Heart left ventricle (tissue), 13 donors: ENCODE measurements around the gene HYOU1.
"Not testable (repeated sequence)": the region's sequence is repeated elsewhere in the genome, so short reads cannot be mapped to it uniquely, and the experiment has no call there.

ENCODE experiments used
- POLR2A ChIP-seq, 2 donors: fragments of 450-650 bp; IDR thresholded peaks; one replicate each; pipeline ENCODE4 v1.6.1; 2017; ENCODE audit warnings: antibody characterized with exemption in 2 of 2, mild to moderate bottlenecking in 2 of 2, moderate library complexity in 2 of 2
- TF ChIP-seq, protein P1 (sequence below), 12 donors: fragments of 200-600 bp; sonication (generic) in 4 of 12; IDR thresholded peaks; one replicate each; pipeline versions ENCODE4 v1.5.0 to v1.8.0; 2018 to 2022; ENCODE audit warnings: antibody characterized with exemption in 12 of 12, mild to moderate bottlenecking in 5 of 12
- donor health status: ischemic (EF 13 %, LVEDD 7.1; RV severe dilation, severe dysfunction).
- donor health status: DM: no; HTN: yes; CAD: no.
- donor health status: DM: no; HTN: no; CAD: no.
- donor health status: ischemic (EF 25% LVEDD 6.9; RV normal size, moderate dysfunction).
- donor health status: ischemic (EF 25% LVEDD 5.7; RV mildly dilated, moderate dysfunction).
- donor health status: ischemic (EF 35%, LVEDD 5.7; RV mildly dilated, moderate dysfunction).
- donor health status: nonischemic (EF 11% LVEDD 7.7; RV severe dilation, severe dysfunction).
- donor health status: DM: yes; HTN: yes; CAD: no.
- donor health status: PGD.
- donor health status: ischemic (EF 29% LVEDD 5.4; RV normal size, mild dysfunction).
- donor health status: nonischemic (EF 23%, LVEDD 6.1; RV moderate dilation, normal function).

- TF ChIP-seq, protein P1, sequence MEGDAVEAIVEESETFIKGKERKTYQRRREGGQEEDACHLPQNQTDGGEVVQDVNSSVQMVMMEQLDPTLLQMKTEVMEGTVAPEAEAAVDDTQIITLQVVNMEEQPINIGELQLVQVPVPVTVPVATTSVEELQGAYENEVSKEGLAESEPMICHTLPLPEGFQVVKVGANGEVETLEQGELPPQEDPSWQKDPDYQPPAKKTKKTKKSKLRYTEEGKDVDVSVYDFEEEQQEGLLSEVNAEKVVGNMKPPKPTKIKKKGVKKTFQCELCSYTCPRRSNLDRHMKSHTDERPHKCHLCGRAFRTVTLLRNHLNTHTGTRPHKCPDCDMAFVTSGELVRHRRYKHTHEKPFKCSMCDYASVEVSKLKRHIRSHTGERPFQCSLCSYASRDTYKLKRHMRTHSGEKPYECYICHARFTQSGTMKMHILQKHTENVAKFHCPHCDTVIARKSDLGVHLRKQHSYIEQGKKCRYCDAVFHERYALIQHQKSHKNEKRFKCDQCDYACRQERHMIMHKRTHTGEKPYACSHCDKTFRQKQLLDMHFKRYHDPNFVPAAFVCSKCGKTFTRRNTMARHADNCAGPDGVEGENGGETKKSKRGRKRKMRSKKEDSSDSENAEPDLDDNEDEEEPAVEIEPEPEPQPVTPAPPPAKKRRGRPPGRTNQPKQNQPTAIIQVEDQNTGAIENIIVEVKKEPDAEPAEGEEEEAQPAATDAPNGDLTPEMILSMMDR (IDR thresholded peaks at IDR 0.05): not testable (repeated sequence)
- TF ChIP-seq POLR2A (IDR thresholded peaks at IDR 0.05): not testable (repeated sequence)
Measured at GRCh38 chr11:119039471-119039870, 17.5 kb downstream of the HYOU1 start.
